GM19468 (cell line): ENCODE results near the gene OR10H5.
"Not testable (repeated sequence)": the region's sequence is repeated elsewhere in the genome, so short reads cannot be mapped to it uniquely, and the experiment has no call there.

ENCODE experiments used
- ATAC-seq: cut with Tn5 transposase; IDR thresholded peaks from one replicate; pipeline ENCODE4 v1.9.1; 2021; ENCODE audit warnings: mild to moderate bottlenecking, moderate library complexity, moderate number of reproducible peaks; ENCODE audit not compliant: unreplicated experiment; ENCODE audit errors: extremely low read depth

Gene OR10H5, protein sequence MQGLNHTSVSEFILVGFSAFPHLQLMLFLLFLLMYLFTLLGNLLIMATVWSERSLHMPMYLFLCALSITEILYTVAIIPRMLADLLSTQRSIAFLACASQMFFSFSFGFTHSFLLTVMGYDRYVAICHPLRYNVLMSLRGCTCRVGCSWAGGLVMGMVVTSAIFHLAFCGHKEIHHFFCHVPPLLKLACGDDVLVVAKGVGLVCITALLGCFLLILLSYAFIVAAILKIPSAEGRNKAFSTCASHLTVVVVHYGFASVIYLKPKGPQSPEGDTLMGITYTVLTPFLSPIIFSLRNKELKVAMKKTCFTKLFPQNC

GRCh38 chr19:15787611-15788155 lies at the start of gene OR10H5:
TSS of gene OR10H5 (plus strand) at chr19:15787661. CDS start at chr19:15794049, 6,388 bp downstream.
- no peak for ATAC-seq

GRCh38 chr19:15737722-15738121 lies 49.7 kb upstream of the OR10H5 start, which contains the start of gene OR10H3:
TSS of gene OR10H3 (plus strand) at chr19:15737985. CDS start at chr19:15741393, 3,408 bp downstream.
- no peak for ATAC-seq

DNA sequence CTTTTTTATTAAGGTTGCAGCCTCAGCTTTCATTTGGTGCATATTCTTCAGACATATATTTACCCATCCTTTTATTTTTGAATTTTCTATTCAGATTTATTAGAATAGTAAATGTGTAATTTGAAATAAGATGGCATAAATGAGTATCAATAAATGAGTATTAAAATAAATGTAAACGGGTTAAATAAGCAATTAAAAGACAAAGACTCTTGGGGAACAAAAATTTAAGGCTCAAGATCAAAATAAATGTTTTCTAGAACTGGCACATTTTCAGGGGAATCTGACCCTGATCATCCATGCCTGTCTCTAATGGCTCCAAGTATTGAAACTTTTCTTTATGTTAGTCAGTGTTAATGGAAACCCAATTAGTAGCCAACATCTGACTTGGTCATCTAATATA lies 46.7 kb upstream of the OR10H5 start:
- no peak for ATAC-seq

GRCh38 chr19:15748239-15748638 lies 39.2 kb upstream of the OR10H5 start:
- ATAC-seq, result no peak

DNA sequence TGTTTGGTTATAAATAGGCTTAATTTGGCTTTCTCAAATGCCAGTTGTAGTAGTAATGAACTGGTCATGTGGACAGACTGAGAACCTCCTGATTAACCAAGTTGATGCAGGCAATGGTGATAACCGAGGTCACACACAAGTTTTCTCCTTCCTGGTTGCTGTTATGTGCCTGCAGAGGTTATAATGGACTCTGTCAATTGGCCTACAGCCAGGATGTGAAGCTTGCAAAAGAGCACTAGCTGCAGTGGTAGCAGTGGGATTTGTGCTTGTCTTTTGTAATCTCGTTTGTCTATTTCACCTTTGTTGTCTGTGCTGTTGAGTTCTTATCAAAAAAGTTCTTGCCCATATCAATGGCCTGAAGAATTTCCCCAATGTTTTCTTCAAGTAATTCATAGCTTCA lies 29.1 kb upstream of the OR10H5 start:
- no peak for ATAC-seq

DNA sequence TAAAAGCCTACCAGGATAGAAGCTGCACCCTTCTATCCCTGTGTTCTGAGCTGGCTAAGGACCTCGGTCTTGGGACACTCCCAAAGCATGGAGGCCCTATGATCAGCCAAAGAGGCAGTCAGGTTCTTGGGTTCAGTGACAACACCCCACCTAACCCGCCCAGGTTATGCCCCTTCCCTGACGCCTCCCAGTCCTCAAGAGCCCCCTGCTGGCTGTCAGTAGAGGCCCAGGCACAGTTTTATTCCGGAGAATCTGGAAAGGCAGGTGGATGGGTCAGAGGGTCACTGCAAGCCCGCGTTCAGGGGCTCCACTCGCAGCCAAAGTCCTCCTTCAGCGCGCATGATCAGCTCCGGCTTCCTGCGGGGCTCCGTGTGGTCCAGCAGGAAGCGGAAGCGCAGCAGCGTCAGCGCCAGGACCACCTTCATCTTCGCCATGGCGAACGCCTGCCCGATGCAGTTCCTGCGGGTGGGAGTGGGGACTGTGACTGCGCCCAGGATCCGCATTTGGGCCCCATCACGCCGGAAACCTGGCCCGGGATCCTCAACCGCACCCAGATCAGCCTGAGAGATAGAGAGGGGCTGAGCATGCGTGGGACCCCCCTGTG lies 27.4 kb upstream of the OR10H5 start:
- ATAC-seq, result no peak

DNA sequence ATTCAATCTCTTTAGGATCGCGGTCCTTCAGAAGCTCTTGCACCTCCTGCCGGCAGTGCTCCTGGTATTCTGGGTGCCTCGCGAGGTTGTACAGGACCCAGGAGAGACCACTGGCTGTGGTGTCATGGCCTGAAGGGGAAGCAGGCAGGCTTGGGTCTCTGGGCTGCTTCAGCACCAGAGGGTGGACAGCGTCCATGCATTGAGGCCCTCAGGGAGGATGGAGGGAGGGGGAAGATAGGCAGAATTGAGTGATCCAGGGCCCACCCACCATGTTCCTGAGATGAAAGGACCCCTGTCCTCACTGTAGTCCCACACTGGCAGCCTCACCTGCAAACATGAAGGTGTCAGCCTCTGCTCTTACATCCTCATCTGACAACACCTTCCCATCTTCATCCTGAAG lies 17.9 kb upstream of the OR10H5 start:
- no peak for ATAC-seq

DNA sequence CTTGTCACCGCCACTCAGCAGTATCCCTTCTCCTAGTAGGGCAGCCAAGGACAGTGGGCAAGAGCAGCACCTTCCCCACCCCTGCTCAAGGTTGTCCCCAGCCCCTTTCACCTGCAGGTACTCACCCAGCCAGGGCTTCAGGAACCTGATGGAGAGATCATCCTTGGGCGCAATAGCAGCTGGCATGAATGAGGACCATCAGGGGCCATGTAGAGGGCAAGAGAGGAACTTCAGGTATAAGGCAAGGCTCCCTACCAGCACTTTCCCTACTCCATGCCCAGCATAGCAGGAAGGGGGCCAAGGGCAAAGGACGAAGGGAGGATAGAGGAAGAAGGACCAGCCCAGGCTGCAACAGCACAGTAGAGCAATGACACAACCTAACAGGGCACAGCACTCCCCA lies 13.3 kb upstream of the OR10H5 start:
- not testable (repeated sequence) for ATAC-seq

GRCh38 chr19:15775249-15775648 lies 12.2 kb upstream of the OR10H5 start:
- no peak for ATAC-seq

- no peak for ATAC-seq
Observed at GRCh38 chr19:15776264-15776663, 11.2 kb upstream of the OR10H5 start.

- no peak for ATAC-seq
Observed at GRCh38 chr19:15776991-15777970, 10.2 kb upstream of the OR10H5 start.

GRCh38 chr19:15779756-15780476 lies 7.5 kb upstream of the OR10H5 start:
- ATAC-seq, result no peak

- ATAC-seq, result no peak
Observed at GRCh38 chr19:15780610-15781418, 6.6 kb upstream of the OR10H5 start.

- no peak for ATAC-seq
Observed at GRCh38 chr19:15781661-15782060, 5.8 kb upstream of the OR10H5 start.

GRCh38 chr19:15782211-15782610 lies 5.2 kb upstream of the OR10H5 start:
- no peak for ATAC-seq

- not testable (repeated sequence) for ATAC-seq
Observed at GRCh38 chr19:15782896-15783295, 4.6 kb upstream of the OR10H5 start.

DNA sequence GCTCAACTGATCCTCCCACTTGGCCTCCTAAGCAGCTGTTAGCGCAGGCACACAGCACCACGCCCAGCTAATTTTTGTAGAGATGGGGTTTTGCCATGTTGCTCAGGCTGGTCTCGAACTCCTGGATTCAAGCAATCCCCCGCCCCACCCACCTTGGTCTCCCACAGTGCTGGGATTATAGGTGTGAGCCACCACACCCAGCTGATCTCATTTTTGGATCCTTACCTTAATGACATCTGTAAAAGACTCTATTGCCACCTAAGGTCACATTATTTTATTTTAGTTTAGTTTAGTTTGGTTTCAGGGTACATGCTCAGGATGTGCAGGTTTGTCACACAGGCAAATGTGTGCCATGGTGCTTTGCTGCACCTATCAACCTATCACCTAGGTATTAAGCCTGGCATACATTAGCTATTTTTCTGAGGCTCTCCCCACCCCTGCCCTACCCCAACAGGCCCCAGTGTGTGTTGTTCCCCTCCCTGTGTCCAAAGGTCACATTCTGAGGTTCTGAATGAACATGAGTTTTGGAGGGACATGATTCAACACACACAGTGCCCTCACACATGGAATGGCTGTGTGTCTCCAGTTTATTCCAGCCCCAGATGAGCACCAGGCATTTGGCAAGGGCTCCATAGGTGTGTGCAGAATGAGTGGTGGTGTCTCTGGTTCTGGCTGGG lies 1.3 kb downstream of the OR10H5 start:
- ATAC-seq, result no peak

DNA sequence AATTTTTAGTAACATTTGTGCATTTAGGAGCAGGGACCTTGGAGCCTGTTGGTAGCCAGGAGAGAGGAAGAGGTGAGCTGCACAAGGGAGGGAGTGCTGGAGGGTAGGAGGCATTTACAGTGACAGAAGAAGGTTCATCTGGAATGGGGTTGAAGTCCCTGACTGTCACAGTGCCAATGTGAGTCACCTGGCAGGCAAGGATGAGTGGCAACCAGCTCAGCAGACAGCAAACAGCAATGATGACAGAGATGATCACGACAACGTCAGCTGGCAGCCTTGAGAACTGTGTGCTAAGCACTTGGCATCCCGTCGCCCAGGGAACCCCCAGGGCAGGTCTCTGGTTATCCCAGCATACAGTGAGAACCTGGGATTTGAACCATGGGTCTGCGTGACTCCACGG lies 2.6 kb downstream of the OR10H5 start:
- ATAC-seq, result no peak
